Uterus (tissue), 2 donors: ENCODE measurements around the gene ZNF618.

Experiments
- CTCF ChIP-seq, 4 experiments: fragments of 200-600 bp in 2 of 4; fragments of 450-650 bp in 2 of 4; sonication (generic) in 2 of 4; IDR thresholded peaks; one replicate each; pipeline ENCODE4 v1.5.1; 2016 to 2019; ENCODE audit warnings: antibody characterized with exemption in 4 of 4, mild to moderate bottlenecking in 2 of 4, moderate library complexity in 1 of 4
- POLR2A ChIP-seq, 2 donors: fragments of 450-650 bp; IDR thresholded peaks; one replicate each; pipeline ENCODE4 v1.6.1; 2016; ENCODE audit warnings: antibody characterized with exemption in 2 of 2, mild to moderate bottlenecking in 1 of 2, moderate library complexity in 1 of 2

GRCh38 chr9:113873446-113873845 lies 2.7 kb upstream of the ZNF618 start:
- TF ChIP-seq POLR2A (IDR thresholded peaks at IDR 0.05), result no peak
- TF ChIP-seq CTCF (IDR thresholded peaks at IDR 0.05), result no peak
